HG03439 (cell line): ENCODE data around the gene DSCAM.
"Not testable (repeated sequence)": the region's sequence is repeated elsewhere in the genome, so short reads cannot be mapped to it uniquely, and the experiment has no call there.

Experiments
- ATAC-seq: cut with Tn5 transposase; IDR thresholded peaks from one replicate; pipeline ENCODE4 v1.9.1; 2021; ENCODE audit warnings: mild to moderate bottlenecking, moderate library complexity; ENCODE audit not compliant: unreplicated experiment

The DSCAM gene

DNA sequence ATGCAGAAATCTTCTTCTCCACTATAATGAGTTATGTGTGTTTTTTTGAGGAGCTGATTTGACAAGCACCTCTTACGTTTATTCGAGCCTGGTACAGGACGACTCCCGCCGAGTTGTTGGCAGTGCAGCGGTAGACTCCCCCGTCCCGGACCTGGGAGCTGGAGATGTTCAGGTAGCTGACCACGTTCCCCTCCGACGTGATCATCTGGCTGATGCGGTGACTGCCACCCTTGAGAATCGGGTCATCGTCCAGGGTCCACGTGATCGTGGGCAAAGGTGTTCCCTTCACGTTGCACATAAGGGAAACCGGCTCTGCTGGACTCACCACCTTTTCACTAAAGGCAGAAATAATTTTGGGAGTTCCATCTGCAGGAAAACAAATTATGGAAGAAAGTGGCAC, 507.9 kb downstream of the DSCAM start:
- ATAC-seq, result no peak

GRCh38 chr21:40337981-40338380, 509.0 kb downstream of the DSCAM start:
- ATAC-seq, result no peak

- no peak for ATAC-seq
Observed at GRCh38 chr21:40335704-40336103, 511.3 kb downstream of the DSCAM start.

- no peak for ATAC-seq
Observed at GRCh38 chr21:40334159-40334558, 512.8 kb downstream of the DSCAM start.

DNA sequence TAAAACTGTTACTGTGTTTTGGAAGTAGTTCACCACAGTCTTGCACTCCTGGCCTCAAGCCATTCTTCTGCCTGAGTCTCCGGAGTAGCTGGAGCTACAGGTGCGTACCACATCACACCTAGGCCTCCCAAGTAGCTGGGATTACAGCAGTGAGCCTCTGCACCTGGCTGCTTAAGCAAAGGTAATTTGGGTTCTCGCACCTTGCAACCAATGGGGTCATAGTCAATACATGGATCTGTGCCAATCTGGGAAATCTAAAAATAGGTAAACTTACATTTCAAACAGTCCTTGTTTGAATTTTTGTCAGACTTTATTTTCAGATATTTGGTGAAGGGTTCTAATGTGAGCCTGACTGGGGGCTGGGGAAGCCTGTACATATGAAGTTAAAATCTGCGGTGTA, 513.2 kb downstream of the DSCAM start:
- no peak for ATAC-seq

DNA sequence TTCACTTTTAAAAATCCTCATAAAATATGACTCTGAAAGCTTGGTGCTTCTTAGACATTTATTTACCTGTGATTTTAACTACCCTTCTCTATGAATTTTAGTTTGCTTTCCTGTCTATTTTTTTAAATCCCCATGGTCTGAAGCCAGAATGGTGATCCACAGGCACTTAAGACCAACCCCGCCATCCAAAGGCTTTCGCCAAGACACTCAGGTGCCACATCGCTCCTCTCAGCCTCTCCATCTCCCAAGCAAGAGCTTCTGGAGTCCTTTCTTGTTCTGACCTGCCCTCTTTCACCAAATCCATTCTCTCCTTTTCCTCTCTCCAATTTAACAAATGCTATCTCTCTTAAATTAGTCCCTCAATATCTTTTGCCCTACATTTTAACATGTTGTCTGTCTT, 515.2 kb downstream of the DSCAM start:
- no peak for ATAC-seq

DNA sequence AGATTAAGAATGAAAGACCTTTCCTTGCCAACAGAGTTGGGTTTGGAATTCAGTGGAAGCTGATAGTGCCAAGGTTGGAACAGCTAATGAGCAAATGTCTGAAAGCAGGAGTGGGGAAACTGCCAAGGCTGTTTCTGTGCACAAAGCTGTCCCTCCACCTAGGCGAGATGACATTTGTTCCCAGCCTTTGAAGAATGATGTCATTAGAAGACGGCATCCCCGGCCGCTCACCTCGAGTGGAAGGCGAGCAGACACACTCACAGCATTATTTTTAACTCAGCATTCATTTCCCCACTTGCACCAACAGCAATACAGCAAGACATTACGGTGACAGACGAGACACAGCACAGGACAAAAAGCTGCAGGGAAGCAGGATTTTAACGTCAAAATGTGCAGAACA, 515.8 kb downstream of the DSCAM start:
- no peak for ATAC-seq

DNA sequence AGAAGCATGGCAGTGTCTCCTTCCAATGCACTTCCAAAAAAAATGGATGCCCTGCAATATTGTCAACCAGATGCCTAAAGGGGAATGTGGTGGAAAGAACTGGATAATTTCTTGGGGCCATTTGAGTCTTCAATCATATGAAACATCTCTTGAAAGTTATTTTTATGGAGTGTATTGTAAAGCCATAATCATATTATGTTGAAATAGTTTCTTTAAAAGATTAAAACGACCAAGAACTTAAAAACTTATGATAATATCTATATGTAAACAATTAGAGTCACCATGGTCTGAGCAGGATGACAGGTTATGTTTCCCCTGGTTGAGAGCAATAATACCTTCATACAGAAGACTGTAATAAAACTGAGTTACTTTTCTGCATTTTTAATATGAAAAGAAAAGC, 522.6 kb downstream of the DSCAM start:
- no peak for ATAC-seq

GRCh38 chr21:40320718-40321117, 526.2 kb downstream of the DSCAM start:
- ATAC-seq, result not testable (repeated sequence)

GRCh38 chr21:40318371-40318770, 528.6 kb downstream of the DSCAM start:
- ATAC-seq, result no peak

GRCh38 chr21:40316104-40316503, 530.9 kb downstream of the DSCAM start:
- ATAC-seq, result no peak

GRCh38 chr21:40315626-40316025, 531.3 kb downstream of the DSCAM start:
- ATAC-seq, result no peak

DNA sequence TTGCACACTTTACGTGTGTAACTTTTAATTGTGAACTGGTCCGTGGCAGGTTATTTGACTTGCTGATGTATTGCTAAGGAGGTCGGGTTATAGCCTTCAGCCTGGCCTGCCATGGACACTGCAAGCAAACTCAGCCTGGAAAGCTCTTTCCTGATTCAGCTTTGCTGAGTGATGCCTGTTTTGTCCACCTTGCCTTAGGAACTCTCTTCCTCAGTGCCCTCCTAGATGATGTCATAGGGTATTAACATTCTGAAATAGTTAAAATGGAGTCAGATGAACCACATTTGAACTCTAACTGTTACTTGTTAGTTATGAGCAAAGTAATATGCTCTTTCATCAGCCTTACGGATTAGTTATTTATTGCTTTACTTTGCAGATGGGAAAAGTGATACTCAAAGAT, 533.7 kb downstream of the DSCAM start:
- ATAC-seq, result no peak

DNA sequence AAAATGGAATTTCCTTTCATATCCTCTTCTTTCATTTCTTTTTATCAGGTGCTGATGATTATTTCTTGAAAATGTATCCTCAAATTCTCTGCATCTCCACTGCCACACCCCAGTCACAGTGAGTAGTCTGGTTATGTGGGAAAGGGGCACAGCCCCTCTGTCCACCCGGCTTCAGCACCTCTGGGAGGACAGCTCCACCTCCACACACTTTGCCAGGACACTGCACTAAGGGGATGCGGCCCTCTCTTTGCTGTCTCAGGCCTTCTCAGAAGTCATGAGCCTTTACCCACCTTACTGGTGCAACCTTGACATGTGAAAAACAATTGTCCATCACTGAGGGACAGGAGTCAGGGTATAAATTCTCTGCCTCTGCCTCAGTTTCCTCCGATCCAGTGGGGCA, 546.7 kb downstream of the DSCAM start:
- no peak for ATAC-seq

GRCh38 chr21:40299451-40299850, 547.5 kb downstream of the DSCAM start:
- ATAC-seq, result no peak

DNA sequence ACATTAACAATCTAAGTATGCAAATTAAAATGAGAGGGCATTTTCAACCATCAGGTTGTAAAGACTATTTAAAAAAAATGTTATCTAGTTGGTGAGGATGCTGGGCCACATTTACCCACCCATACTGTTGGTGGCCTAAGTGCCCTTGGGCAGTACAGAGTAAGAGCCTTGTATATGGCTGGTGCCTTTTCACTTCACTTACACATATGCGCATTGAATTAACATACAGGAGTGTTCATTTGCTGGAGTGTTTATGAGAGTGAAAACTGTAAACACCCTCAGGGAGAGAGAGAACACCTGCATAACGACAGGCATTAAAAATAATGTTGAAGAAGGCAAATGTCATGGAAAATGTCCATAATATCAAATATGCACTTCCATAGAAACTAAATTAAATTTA, 552.6 kb downstream of the DSCAM start:
- no peak for ATAC-seq

- ATAC-seq, result no peak
Observed at GRCh38 chr21:40291560-40291959, 555.4 kb downstream of the DSCAM start.

DNA sequence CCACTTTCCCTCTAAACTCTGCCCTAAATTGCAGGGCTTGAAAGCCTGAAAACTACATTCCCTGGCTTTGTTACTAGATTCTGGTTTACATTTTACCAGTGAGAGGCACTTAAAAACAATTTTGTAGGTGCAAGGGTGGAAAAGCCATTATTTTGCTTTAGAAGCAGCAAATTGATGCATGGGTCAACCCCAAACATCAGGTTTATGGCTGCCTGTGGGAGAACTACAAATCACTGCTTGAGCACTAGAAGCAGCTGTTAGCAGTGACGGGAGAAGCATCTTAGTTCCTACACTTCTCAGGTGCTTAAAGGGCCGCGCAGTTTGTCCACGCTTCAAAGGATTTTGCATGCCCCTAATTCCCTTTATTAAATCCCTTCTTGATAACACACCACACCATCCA, 562.5 kb downstream of the DSCAM start:
- ATAC-seq, result no peak

- no peak for ATAC-seq
Observed at GRCh38 chr21:40282912-40283886, 563.8 kb downstream of the DSCAM start.

GRCh38 chr21:40278345-40278744, 568.6 kb downstream of the DSCAM start:
- ATAC-seq, result no peak

- ATAC-seq, result no peak
Observed at GRCh38 chr21:40276001-40276400, 571.0 kb downstream of the DSCAM start.

- no peak for ATAC-seq
Observed at GRCh38 chr21:40272037-40272436, 574.9 kb downstream of the DSCAM start.

GRCh38 chr21:40271164-40271563, 575.8 kb downstream of the DSCAM start:
- no peak for ATAC-seq
